ENCODE measurements around the gene LRRC63. TPM values are rescaled to one million over a fixed set of nuclear protein-coding genes. Genes with fewer than 3 reads are reported as not detected.

LRRC63 gene
- total RNA-seq, 2 experiments from 2014 or later, result 1.0 to 1.5 TPM

GRCh38 chr13:46320406-46320805 lies 108.7 kb downstream of the LRRC63 start:
- CTCF ChIA-PET, result interaction anchor here (1.2 to 2.3 kb wide), 7 partner anchors 9 to 903 kb away, joined by 3 to 7 read pairs (median 4); no protein-coding TSS in a partner anchor
- Mint-ChIP-seq H3K9me3 (no peaks in the 10 kb centered on the region), H3K27ac (peak overlapping the region; percentile 91), H3K27me3 (no peaks in the 10 kb centered on the region), H3K36me3 (ENCODE audit: low read depth) (peaks cover 7% of the 10 kb centered on the region), H3K4me1 (peaks cover 32% of the 10 kb centered on the region), H3K4me3 (peak overlapping the region; percentile 71)
- POLR2A ChIA-PET, result interaction anchor here (1.3 kb wide), 1 partner anchor 24 kb away, joined by 3 read pairs; no protein-coding TSS in a partner anchor
- DNase-seq, result no peak

DNA sequence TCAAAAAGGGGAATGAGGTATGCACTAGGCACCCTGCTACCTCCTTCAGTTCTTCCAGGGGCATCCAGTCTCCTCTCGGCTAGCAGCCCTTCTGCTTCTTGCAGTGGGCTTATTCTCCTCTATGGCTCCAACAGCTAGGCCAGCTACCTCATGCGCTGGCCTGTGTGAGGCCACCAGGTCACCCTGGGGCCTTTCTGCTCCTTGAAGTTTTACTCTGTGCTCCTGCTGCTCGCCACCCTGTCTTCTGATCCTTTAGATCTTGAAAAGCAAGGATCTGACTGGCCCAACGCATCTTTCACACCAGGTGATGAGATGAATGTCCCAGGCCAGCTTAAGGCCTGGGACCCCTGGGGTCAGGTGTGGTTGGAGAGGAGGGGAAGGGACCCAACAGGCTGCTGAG lies 109.1 kb downstream of the LRRC63 start:
- peak overlapping the region; percentile 91 for H3K27ac Mint-ChIP-seq
- CTCF ChIA-PET, result interaction anchor here (0.7 to 2.3 kb wide), 15 partner anchors 13 to 904 kb away, joined by 3 to 11 read pairs (median 4); no protein-coding TSS in a partner anchor
- POLR2A ChIA-PET, result interaction anchor here (1.3 kb wide), 1 partner anchor 25 kb away, joined by 3 read pairs; no protein-coding TSS in a partner anchor
- H3K4me3 Mint-ChIP-seq, result peak overlapping the region; percentile 71
- no peak for DNase-seq
- H3K36me3 Mint-ChIP-seq (ENCODE audit: low read depth), result peaks cover 5% of the 10 kb centered on the region
- no peaks in the 10 kb centered on the region for H3K9me3 Mint-ChIP-seq
- no peaks in the 10 kb centered on the region for H3K27me3 Mint-ChIP-seq
- H3K4me1 Mint-ChIP-seq, result peaks cover 31% of the 10 kb centered on the region

DNA sequence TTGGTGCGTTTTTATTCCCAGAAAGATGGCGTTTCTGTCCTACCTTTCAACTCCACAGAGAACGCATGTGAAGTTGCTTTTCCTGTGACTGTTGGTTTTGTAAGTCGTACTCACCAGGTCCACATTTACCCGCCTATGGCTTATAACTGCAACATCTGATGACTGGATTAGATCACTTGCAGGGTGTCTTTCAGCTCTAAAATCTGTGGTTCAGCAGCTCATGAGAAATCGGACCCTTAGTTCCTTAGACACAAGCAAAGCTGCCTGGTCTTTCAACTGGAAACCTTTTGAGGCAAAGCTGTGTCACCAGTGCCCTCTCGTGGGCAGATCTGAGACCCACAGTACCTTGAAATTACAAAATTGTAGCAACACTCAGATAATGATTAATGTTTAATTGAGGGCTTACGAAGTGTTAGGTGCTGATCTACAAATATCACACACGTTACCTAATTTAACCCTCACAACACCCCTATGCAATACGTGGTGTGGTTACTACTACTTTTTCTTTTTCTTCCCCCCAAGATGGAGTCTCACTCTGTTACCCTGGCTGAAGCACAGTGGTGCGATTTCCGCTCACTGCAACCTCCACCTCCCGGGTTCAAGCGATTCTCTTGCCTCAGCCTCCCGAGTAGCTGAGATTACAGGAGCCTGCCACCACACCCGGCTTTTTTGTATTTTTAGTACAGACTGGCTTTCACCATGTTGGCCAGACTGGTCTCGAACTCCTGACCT lies 109.9 kb downstream of the LRRC63 start:
- ChIA-PET POLR2A (interaction anchor here (0.6 kb wide), 1 partner anchor 142 kb away, joined by 4 read pairs; no protein-coding TSS in a partner anchor), CTCF (interaction anchor here (0.7 to 2.3 kb wide), 26 partner anchors 8 to 905 kb away, joined by 3 to 11 read pairs (median 4); partner anchors contain the start of gene LCP1)
- Mint-ChIP-seq H3K36me3 (ENCODE audit: low read depth) (peaks cover under 1% of the 10 kb centered on the region), H3K27me3 (no peaks in the 10 kb centered on the region), H3K4me3 (peak overlapping the region; percentile 71), H3K4me1 (peaks cover 30% of the 10 kb centered on the region), H3K27ac (peak overlapping the region; percentile 91), H3K9me3 (no peaks in the 10 kb centered on the region)
- peak; percentile 81 for DNase-seq

- no peak for DNase-seq
- ChIA-PET CTCF (interaction anchor here (1.0 kb wide), 1 partner anchor 9 kb away, joined by 3 read pairs; no protein-coding TSS in a partner anchor), POLR2A (no interaction called here)
- H3K27me3 Mint-ChIP-seq, result no peaks in the 10 kb centered on the region
- H3K36me3 Mint-ChIP-seq (ENCODE audit: low read depth), result no peaks in the 10 kb centered on the region
- H3K27ac Mint-ChIP-seq, result no peak overlapping the region
- peaks cover 16% of the 10 kb centered on the region for H3K4me1 Mint-ChIP-seq
- H3K9me3 Mint-ChIP-seq, result no peaks in the 10 kb centered on the region
- no peak overlapping the region for H3K4me3 Mint-ChIP-seq
Measured at GRCh38 chr13:46324976-46325375, 113.2 kb downstream of the LRRC63 start.

Other genes with a start within 250 kb of the LRRC63 start
- 10 to 100 TPM; 38.0 to 50.0 TPM for gene ZC3H13, start 159.2 kb upstream of the LRRC63 start, total RNA-seq
- not detected for gene CPB2, start 106.9 kb upstream of the LRRC63 start, total RNA-seq
- 1,000 to 10,000 TPM; 1,260 to 1,323 TPM for gene LCP1, start 29.8 kb upstream of the LRRC63 start, total RNA-seq
- not detected for gene RUBCNL, start 175.3 kb downstream of the LRRC63 start, total RNA-seq

All from activated CD4-positive, alpha-beta T cell treated with anti-CD3 and anti-CD28 coated beads, Interleukin-2, amount 10 ng/mL, durations not matched to agents 7 days and 5 days (primary cell).